Panc1 (cell line): ENCODE measurements around the gene TENT5C. TPM values are rescaled to one million over a fixed set of nuclear protein-coding genes. Genes with fewer than 3 reads are reported as not detected.

Experiments
- ATAC-seq: fragments of 200-7000 bp; cut with Tn5 transposase; 2 replicates; pipeline ENCODE4 v1.9.1; 2020; ENCODE audit warnings: mild to moderate bottlenecking, moderate library complexity
- BruUV-seq: library from RNA; stranded (reverse); fragments of 400-500 nt; replicated peaks from 2 replicates; lab custom pipeline; 2021; lab: Mats Ljungman, UMichigan
- CTCF ChIA-PET: fragments of 300-600 bp; sonication (Branson Sonifier 250); formaldehyde crosslinking; loops from one replicate; lab custom pipeline; 2022; ENCODE audit warnings: antibody characterized with exemption; lab: Charles Lee
- POLR2A ChIA-PET: fragments of 300-600 bp; sonication (Branson Sonifier 250); formaldehyde crosslinking; loops from one replicate; lab custom pipeline; 2022; ENCODE audit warnings: antibody characterized with exemption; lab: Charles Lee
- DNase-seq: peaks from one replicate; pipeline ENCODE4 v3.0.0-alpha.2; 2010; ENCODE audit warnings: low read depth, low spot score
- H3K27ac ChIP-seq: 2 replicates; pipeline ENCODE4 v1.5.1; 2011; ENCODE audit warnings: mild to moderate bottlenecking, low read length, inconsistent platforms
- H3K27me3 ChIP-seq: fragments of 200-500 bp; sonication (Bioruptor generic); 2 replicates; pipeline ENCODE4 v1.6.0; 2014; ENCODE audit warnings: low read length, inconsistent platforms; ENCODE audit not compliant: control insufficient read depth, insufficient read depth
- H3K36me3 ChIP-seq: fragments of 200-500 bp; sonication (Bioruptor generic); 2 replicates; pipeline ENCODE4 v1.5.1; 2014; ENCODE audit warnings: inconsistent platforms, mild to moderate bottlenecking, low read length, moderate library complexity; ENCODE audit not compliant: control insufficient read depth, insufficient read depth
- H3K4me1 ChIP-seq: 2 replicates; pipeline ENCODE4 v1.5.1; 2011; ENCODE audit warnings: inconsistent platforms, mild to moderate bottlenecking, low read length, moderate library complexity; ENCODE audit not compliant: control insufficient read depth, insufficient read depth
- H3K4me3 ChIP-seq, 2 experiments: 2 replicates each; pipeline ENCODE4 v1.5.1; 2011 to 2012; ENCODE audit warnings: low read depth in 2 of 2, low read length in 2 of 2, mild to moderate bottlenecking in 2 of 2, inconsistent platforms in 1 of 2, moderate library complexity in 1 of 2
- H3K9me3 ChIP-seq: fragments of 200-500 bp; sonication (Bioruptor generic); 2 replicates; pipeline ENCODE4 v1.5.1; 2014; ENCODE audit warnings: low read depth, mild to moderate bottlenecking, inconsistent platforms, low read length, moderate library complexity; ENCODE audit not compliant: control insufficient read depth, insufficient read depth
- CTCF ChIP-seq: fragments of 450-650 bp; IDR thresholded peaks from 2 replicates; pipeline ENCODE4 v1.5.1; 2017; ENCODE audit warnings: mild to moderate bottlenecking
- POLR2AphosphoS5 ChIP-seq: IDR thresholded peaks from 2 replicates; pipeline ENCODE4 v1.6.1; 2012; ENCODE audit warnings: mild to moderate bottlenecking, low read depth, low read length, moderate library complexity
- SIN3A ChIP-seq: IDR thresholded peaks from 2 replicates; pipeline ENCODE4 v1.6.1; 2012; ENCODE audit warnings: low read depth, mild to moderate bottlenecking, low read length, moderate library complexity, borderline replicate concordance; ENCODE audit not compliant: insufficient read depth
- TCF7L2 ChIP-seq: IDR thresholded peaks from 2 replicates; pipeline ENCODE4 v1.6.1; 2011; ENCODE audit warnings: mild to moderate bottlenecking, low read depth, low read length, inconsistent platforms
- in situ Hi-C: cut with HindIII; loops from 2 replicates; pipeline ENCODE4 v1.10.0; 2016; ENCODE audit warnings: low sequenced_read_pairs, low pct_unique_long_range_greater_than_20kb
- intact Hi-C: fragments of 100-400 bp; cut with micrococcal nuclease; formaldehyde crosslinking; loops from one replicate; pipeline ENCODE4 v1.10.0; 2022; ENCODE audit not compliant: unreplicated experiment
- total RNA-seq: library from RNA; stranded (reverse); gene quantifications from one replicate; pipeline ENCODE4 v1.2.1, GENCODE V29; 2021; ENCODE audit not compliant: unreplicated experiment
- TF ChIP-seq, protein P1 (sequence below), 2 experiments: IDR thresholded peaks; 2 replicates each; pipeline ENCODE4 v1.6.1; 2011 to 2012; ENCODE audit warnings: low read depth in 2 of 2, control low read depth in 1 of 2, low read length in 1 of 2, mild to moderate bottlenecking in 1 of 2, moderate library complexity in 1 of 2; ENCODE audit not compliant: insufficient read depth in 1 of 2

TENT5C gene
- total RNA-seq, 1 experiment from 2014 or later: 8.9 TPM

DNA sequence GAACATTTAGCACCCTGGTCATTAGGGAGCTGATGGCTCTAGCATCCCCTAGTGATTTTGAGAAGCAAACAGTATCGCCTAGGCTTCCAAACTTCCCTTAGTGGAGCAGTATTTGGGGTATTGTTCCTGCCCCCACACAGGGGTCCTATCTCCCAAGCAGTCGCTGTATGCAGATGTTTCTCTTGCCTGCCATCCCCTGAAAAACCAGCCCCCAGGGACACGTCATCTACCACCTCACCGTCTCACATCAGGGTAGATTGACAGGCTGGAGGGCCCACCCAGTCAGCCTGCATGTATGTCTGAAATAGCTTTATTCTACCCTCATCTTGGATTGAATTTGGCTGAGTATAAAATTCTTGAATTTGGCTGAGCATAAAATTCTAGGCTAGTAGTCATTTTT lies 33.9 kb downstream of the TENT5C start:
- DNase-seq (no peak), ATAC-seq (no peak)
- in situ Hi-C loops: no loop called here
- Histone ChIP-seq H3K9me3 (no peaks in the 10 kb centered on the region), H3K4me3 (no peak overlapping the region), H3K27ac (no peak overlapping the region), H3K27me3 (no peaks in the 10 kb centered on the region), H3K4me1 (no peaks in the 10 kb centered on the region), H3K36me3 (no peaks in the 10 kb centered on the region)
- ChIA-PET POLR2A (no interaction called here), CTCF (no interaction called here)
- no TSS peak for BruUV-seq
- intact Hi-C loops: no loop called here
- no peak for TF ChIP-seq TCF7L2
- TF ChIP-seq, protein P1, sequence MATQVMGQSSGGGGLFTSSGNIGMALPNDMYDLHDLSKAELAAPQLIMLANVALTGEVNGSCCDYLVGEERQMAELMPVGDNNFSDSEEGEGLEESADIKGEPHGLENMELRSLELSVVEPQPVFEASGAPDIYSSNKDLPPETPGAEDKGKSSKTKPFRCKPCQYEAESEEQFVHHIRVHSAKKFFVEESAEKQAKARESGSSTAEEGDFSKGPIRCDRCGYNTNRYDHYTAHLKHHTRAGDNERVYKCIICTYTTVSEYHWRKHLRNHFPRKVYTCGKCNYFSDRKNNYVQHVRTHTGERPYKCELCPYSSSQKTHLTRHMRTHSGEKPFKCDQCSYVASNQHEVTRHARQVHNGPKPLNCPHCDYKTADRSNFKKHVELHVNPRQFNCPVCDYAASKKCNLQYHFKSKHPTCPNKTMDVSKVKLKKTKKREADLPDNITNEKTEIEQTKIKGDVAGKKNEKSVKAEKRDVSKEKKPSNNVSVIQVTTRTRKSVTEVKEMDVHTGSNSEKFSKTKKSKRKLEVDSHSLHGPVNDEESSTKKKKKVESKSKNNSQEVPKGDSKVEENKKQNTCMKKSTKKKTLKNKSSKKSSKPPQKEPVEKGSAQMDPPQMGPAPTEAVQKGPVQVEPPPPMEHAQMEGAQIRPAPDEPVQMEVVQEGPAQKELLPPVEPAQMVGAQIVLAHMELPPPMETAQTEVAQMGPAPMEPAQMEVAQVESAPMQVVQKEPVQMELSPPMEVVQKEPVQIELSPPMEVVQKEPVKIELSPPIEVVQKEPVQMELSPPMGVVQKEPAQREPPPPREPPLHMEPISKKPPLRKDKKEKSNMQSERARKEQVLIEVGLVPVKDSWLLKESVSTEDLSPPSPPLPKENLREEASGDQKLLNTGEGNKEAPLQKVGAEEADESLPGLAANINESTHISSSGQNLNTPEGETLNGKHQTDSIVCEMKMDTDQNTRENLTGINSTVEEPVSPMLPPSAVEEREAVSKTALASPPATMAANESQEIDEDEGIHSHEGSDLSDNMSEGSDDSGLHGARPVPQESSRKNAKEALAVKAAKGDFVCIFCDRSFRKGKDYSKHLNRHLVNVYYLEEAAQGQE (IDR thresholded peaks at IDR 0.05; ENCODE audit: insufficient read depth in 1 of 2, low read depth in 2 of 2, low read length in 1 of 2): no peak
- TF ChIP-seq POLR2AphosphoS5: no peak
- TF ChIP-seq CTCF: no peak
- no peak for TF ChIP-seq SIN3A

DNA sequence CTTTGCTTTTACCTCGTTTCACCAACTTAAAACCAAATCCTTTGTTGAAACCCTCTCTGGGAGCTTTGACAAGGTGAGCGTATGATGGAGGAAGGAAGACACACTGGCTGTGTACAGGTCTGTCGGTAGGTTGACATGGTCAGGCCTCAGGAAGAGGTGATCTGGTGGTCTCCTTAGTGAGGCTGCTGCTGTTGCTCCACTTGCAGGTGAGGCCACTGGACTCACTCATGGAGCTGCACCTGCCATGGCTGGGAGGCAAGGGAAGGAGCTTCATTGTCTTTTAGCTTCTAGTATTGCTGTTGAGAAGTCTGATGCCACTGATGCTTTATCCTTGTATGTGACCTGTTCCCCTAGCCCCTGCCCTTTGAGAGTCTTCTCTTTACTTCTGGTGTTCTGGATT lies 35.7 kb downstream of the TENT5C start:
- H3K27ac ChIP-seq: no peak overlapping the region
- POLR2A ChIA-PET: no interaction called here
- TF ChIP-seq CTCF: no peak
- TF ChIP-seq POLR2AphosphoS5: no peak
- TF ChIP-seq SIN3A: no peak
- TF ChIP-seq, protein P1 (IDR thresholded peaks at IDR 0.05; ENCODE audit: insufficient read depth in 1 of 2, low read depth in 2 of 2, low read length in 1 of 2): no peak
- no peak for TF ChIP-seq TCF7L2
- in situ Hi-C loops: no loop called here
- intact Hi-C loops: no loop called here
- H3K4me3 ChIP-seq: no peak overlapping the region
- H3K36me3 ChIP-seq: no peaks in the 10 kb centered on the region
- no peaks in the 10 kb centered on the region for H3K9me3 ChIP-seq
- H3K27me3 ChIP-seq: no peaks in the 10 kb centered on the region
- CTCF ChIA-PET: no interaction called here
- no TSS peak for BruUV-seq
- DNase-seq (no peak), ATAC-seq (no peak)
- H3K4me1 ChIP-seq: no peaks in the 10 kb centered on the region
